Measurements from ENCODE around the gene NGFR.

The NGFR gene

DNA sequence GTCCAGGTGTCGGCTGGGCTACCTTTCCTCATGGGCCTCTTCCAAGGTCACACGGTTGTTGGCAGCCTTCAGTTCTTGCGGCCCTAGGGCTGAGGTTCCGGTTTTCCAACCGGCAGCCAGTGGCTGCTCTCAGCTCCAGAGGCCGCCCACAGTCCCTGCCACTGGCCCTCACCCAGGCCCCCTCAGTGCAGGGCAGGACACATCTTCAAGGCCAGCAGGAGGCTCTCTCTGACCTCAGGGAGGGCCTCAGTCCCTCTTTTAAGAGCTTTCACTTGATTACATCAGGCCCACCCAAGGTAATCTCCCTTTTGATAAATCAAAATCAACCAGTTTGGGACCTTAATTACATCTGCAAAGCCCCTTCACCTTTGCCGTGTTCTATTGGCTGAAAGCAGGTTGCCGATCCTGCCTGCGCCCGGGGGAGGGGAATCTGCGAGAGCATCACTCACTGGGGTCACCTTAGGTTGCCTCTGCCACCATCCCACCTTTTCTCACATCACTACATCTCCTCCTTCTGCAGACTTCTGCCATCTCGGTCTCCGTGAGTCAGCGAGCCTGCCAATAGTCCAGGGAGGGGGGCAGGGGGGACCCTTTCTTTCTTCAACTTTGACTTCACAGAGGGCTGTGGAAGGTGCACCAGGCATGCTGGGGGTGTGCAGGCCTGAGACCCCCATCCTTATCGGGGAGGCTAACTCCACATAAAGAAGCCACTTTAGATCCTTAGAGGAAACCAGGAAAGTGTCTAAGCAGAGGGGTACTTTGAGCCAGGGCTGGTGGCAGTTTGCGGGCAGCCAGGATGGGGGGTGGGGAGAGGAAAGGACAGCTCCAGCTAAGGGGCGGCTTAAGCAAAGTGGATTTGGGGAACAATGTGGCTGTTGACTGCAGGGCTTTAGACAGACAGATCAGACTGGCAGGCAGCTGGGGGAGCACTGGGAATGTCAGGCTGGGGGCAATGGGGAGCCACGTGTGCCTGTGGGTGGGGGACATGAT, 51.7 kb downstream of the NGFR start:
- no peak overlapping the region for H3K4me2 ChIP-seq (ENCODE audit: low read depth, low read length, poor library complexity, severe bottlenecking)
- H3K79me2 ChIP-seq (ENCODE audit: insufficient read depth, low read length): no peaks in the 10 kb centered on the region
- H4K20me1 ChIP-seq (ENCODE audit: low read depth, low read length): no peaks in the 10 kb centered on the region
- no peaks in the 10 kb centered on the region for H3K9me2 ChIP-seq (replicated peaks; ENCODE audit: insufficient read depth, low read length)
- H3K9me3 ChIP-seq (ENCODE audit: insufficient read depth, low read length): no peaks in the 10 kb centered on the region; the same call in 1 of the 2 replicates
- H3K27ac ChIP-seq (ENCODE audit: low read depth, low read length): no peak overlapping the region
- no peaks in the 10 kb centered on the region for H3K27me3 ChIP-seq (ENCODE audit: low read length)
- H3K36me3 ChIP-seq (ENCODE audit: low read length): no peaks in the 10 kb centered on the region
- no peak overlapping the region for H3K4me3 ChIP-seq (ENCODE audit: insufficient read depth, low read length, poor library complexity, severe bottlenecking)
- H3K9ac ChIP-seq (ENCODE audit: low read length): no peak overlapping the region
- no peaks in the 10 kb centered on the region for H3F3A ChIP-seq (ENCODE audit: insufficient read depth)
- H2AFZ ChIP-seq (ENCODE audit: low read depth, low read length, severe bottlenecking): no peak overlapping the region
- no peak for TF ChIP-seq EZH2phosphoT487 (conservative IDR thresholded peaks at IDR 0.05; ENCODE audit: low read length)
- TF ChIP-seq, protein P1, sequence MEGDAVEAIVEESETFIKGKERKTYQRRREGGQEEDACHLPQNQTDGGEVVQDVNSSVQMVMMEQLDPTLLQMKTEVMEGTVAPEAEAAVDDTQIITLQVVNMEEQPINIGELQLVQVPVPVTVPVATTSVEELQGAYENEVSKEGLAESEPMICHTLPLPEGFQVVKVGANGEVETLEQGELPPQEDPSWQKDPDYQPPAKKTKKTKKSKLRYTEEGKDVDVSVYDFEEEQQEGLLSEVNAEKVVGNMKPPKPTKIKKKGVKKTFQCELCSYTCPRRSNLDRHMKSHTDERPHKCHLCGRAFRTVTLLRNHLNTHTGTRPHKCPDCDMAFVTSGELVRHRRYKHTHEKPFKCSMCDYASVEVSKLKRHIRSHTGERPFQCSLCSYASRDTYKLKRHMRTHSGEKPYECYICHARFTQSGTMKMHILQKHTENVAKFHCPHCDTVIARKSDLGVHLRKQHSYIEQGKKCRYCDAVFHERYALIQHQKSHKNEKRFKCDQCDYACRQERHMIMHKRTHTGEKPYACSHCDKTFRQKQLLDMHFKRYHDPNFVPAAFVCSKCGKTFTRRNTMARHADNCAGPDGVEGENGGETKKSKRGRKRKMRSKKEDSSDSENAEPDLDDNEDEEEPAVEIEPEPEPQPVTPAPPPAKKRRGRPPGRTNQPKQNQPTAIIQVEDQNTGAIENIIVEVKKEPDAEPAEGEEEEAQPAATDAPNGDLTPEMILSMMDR (IDR thresholded peaks at IDR 0.05; ENCODE audit: insufficient read depth, low read length, poor library complexity, severe bottlenecking): no peak

- Histone ChIP-seq H3K27ac (ENCODE audit: low read depth, low read length) (no peak overlapping the region), H3F3A (ENCODE audit: insufficient read depth) (no peaks in the 10 kb centered on the region), H2AFZ (ENCODE audit: low read depth, low read length, severe bottlenecking) (no peak overlapping the region), H3K9ac (ENCODE audit: low read length) (no peak overlapping the region), H3K4me2 (ENCODE audit: low read depth, low read length, poor library complexity, severe bottlenecking) (no peak overlapping the region), H3K9me2 (replicated peaks; ENCODE audit: insufficient read depth, low read length) (no peaks in the 10 kb centered on the region), H3K9me3 (ENCODE audit: insufficient read depth, low read length) (no peaks in the 10 kb centered on the region; the same call in 1 of the 2 replicates), H3K4me3 (ENCODE audit: insufficient read depth, low read length, poor library complexity, severe bottlenecking) (no peak overlapping the region), H3K79me2 (ENCODE audit: insufficient read depth, low read length) (no peaks in the 10 kb centered on the region), H3K36me3 (ENCODE audit: low read length) (no peaks in the 10 kb centered on the region), H3K27me3 (ENCODE audit: low read length) (no peaks in the 10 kb centered on the region), H4K20me1 (ENCODE audit: low read depth, low read length) (no peaks in the 10 kb centered on the region)
- TF ChIP-seq, protein P1 (IDR thresholded peaks at IDR 0.05; ENCODE audit: insufficient read depth, low read length, poor library complexity, severe bottlenecking): no peak
- no peak for TF ChIP-seq EZH2phosphoT487 (conservative IDR thresholded peaks at IDR 0.05; ENCODE audit: low read length)
These were observed 52.5 kb downstream of the NGFR start for GRCh38 chr17:49547566-49547965.

DNA sequence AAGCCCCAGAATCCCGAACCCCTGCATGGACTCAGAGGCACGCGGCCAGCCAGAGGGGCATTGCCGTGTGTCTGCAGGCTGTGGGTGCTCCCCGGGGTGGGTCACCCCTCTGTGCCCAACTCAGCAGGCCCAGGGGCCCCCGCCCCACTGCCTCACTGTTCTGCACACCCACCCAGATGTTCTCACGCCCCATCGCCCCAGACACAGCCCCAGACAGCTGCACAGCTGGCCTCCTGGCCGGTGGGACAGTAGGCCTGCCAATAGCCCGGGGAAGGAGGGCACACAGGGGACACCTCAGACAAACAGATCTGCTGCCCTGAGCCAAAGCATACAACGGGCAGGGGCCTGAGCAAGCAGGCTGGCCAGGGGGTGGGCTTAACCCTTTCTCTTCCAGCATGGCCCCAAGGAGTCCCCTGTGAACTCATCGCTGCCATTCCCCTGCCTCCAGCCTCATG, 53.0 kb downstream of the NGFR start:
- no peak overlapping the region for H3K4me3 ChIP-seq (ENCODE audit: insufficient read depth, low read length, poor library complexity, severe bottlenecking)
- no peak overlapping the region for H3K9ac ChIP-seq (ENCODE audit: low read length)
- H2AFZ ChIP-seq (ENCODE audit: low read depth, low read length, severe bottlenecking): no peak overlapping the region
- H4K20me1 ChIP-seq (ENCODE audit: low read depth, low read length): no peaks in the 10 kb centered on the region
- H3K4me2 ChIP-seq (ENCODE audit: low read depth, low read length, poor library complexity, severe bottlenecking): no peak overlapping the region
- no peaks in the 10 kb centered on the region for H3K9me2 ChIP-seq (replicated peaks; ENCODE audit: insufficient read depth, low read length)
- no peaks in the 10 kb centered on the region for H3K79me2 ChIP-seq (ENCODE audit: insufficient read depth, low read length)
- no peaks in the 10 kb centered on the region for H3K27me3 ChIP-seq (ENCODE audit: low read length)
- no peaks in the 10 kb centered on the region for H3K36me3 ChIP-seq (ENCODE audit: low read length)
- H3F3A ChIP-seq (ENCODE audit: insufficient read depth): no peaks in the 10 kb centered on the region
- H3K27ac ChIP-seq (ENCODE audit: low read depth, low read length): no peak overlapping the region
- TF ChIP-seq EZH2phosphoT487 (conservative IDR thresholded peaks at IDR 0.05; ENCODE audit: low read length): no peak
- TF ChIP-seq, protein P1 (IDR thresholded peaks at IDR 0.05; ENCODE audit: insufficient read depth, low read length, poor library complexity, severe bottlenecking): no peak
- no peaks in the 10 kb centered on the region; the same call in 1 of the 2 replicates for H3K9me3 ChIP-seq (ENCODE audit: insufficient read depth, low read length)
